Measurements from ENCODE around the gene SLC2A6. TPM values are rescaled to one million over a fixed set of nuclear protein-coding genes. Genes with fewer than 3 reads are reported as not detected.

The SLC2A6 gene
- total and polyA plus RNA-seq, 2 experiments from 2014 or later: 7.3 to 10.6 TPM

DNA sequence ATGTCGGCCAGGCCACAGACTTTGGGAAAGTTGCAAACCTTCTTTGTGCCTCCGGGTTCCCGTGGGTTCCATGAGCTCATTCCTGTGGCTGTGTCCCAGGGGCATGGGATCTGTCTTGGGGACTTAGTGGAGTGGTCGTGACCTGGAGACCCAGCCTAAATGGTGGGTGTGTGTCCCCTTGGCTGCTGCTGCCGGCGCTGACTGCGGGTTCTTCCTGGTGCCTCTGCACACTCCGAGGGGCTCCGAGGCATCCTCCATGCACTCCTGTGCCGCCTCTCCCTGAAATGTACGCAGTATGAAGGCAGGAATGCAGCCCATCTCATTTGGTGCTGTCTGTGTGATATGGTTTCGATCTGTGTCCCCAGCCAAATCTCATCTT lies 21.0 kb upstream of the SLC2A6 start:
- H3K27me3 ChIP-seq: no peaks in the 10 kb centered on the region
- DNase-seq (ENCODE audit: low spot score): no peak
- H2AFZ ChIP-seq: no peak overlapping the region
- peaks cover 4% of the 10 kb centered on the region for H3K9me3 ChIP-seq (ENCODE audit: low read depth)
- no peaks in the 10 kb centered on the region for H3K9me2 ChIP-seq (replicated peaks; ENCODE audit: insufficient read depth)
- no peak overlapping the region for H3K27ac ChIP-seq
- no peaks in the 10 kb centered on the region for H4K20me1 ChIP-seq (ENCODE audit: insufficient read depth, poor library complexity, severe bottlenecking)
- H3K36me3 ChIP-seq (replicated peaks; ENCODE audit: insufficient read depth, low read depth): no peaks in the 10 kb centered on the region
- H3K4me2 ChIP-seq: no peak overlapping the region
- H3K79me2 ChIP-seq: no peaks in the 10 kb centered on the region
- 80% methylated on average over 12 of the region's 12 CpGs for WGBS (ENCODE audit: low lambda C conversion rate, missing lambda C conversion rate)
- no peaks in the 10 kb centered on the region for H3K4me1 ChIP-seq (ENCODE audit: insufficient read depth)
- TF ChIP-seq, protein P1, sequence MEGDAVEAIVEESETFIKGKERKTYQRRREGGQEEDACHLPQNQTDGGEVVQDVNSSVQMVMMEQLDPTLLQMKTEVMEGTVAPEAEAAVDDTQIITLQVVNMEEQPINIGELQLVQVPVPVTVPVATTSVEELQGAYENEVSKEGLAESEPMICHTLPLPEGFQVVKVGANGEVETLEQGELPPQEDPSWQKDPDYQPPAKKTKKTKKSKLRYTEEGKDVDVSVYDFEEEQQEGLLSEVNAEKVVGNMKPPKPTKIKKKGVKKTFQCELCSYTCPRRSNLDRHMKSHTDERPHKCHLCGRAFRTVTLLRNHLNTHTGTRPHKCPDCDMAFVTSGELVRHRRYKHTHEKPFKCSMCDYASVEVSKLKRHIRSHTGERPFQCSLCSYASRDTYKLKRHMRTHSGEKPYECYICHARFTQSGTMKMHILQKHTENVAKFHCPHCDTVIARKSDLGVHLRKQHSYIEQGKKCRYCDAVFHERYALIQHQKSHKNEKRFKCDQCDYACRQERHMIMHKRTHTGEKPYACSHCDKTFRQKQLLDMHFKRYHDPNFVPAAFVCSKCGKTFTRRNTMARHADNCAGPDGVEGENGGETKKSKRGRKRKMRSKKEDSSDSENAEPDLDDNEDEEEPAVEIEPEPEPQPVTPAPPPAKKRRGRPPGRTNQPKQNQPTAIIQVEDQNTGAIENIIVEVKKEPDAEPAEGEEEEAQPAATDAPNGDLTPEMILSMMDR (IDR thresholded peaks at IDR 0.05; ENCODE audit: poor library complexity): no peak
- TF ChIP-seq EZH2phosphoT487 (IDR thresholded peaks at IDR 0.05; ENCODE audit: low read depth, severe bottlenecking, unreplicated experiment) (no peak), EZH2 (IDR thresholded peaks at IDR 0.05; ENCODE audit: borderline replicate concordance) (no peak)
- no peak overlapping the region for H3K4me3 ChIP-seq

DNA sequence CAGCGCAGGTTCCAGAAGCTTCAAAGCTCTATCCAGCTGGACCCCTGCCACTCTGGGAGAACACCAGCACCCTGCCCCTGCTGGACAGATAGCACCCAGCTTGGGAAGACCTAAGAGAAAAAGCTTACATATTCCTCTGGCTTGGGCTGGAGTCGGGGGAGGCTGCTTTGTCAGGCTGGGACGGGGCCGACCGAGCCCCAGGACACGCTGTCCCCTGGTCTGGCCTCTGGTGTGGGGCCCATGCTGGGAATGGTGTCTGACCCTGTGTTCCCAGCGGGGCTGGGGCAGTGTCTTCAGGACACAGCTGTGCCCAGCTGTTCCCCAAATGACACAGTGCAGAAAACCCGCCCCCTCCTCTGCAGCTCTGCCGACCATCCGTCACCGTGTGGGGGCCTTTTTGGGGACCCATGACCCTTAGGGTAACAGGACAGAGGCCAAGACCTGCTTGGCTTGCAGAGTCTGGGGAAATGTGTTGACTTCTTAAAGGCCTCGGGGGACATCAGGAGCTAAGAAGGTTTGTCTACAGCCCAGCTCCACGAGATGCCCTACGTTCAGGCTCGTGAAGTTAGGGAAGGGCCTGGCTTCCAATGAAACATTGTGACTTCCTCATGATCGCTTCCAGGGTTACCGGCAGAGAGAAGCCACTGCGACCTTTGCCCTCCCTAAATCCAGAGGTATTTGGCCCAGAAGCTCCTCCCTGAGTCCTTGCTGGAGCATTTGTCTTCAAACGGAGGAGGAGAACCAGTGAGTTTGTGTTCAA lies 20.4 kb upstream of the SLC2A6 start:
- Histone ChIP-seq H3K79me2 (no peaks in the 10 kb centered on the region), H3K4me2 (no peak overlapping the region), H2AFZ (no peak overlapping the region), H3K4me3 (no peak overlapping the region), H3K36me3 (replicated peaks; ENCODE audit: insufficient read depth, low read depth) (no peaks in the 10 kb centered on the region), H3K4me1 (ENCODE audit: insufficient read depth) (no peaks in the 10 kb centered on the region), H3K9me2 (replicated peaks; ENCODE audit: insufficient read depth) (no peaks in the 10 kb centered on the region), H4K20me1 (ENCODE audit: insufficient read depth, poor library complexity, severe bottlenecking) (no peaks in the 10 kb centered on the region), H3K27me3 (no peaks in the 10 kb centered on the region), H3K9me3 (ENCODE audit: low read depth) (peaks cover 4% of the 10 kb centered on the region), H3K27ac (no peak overlapping the region)
- TF ChIP-seq, protein P1 (IDR thresholded peaks at IDR 0.05; ENCODE audit: poor library complexity): no peak
- TF ChIP-seq EZH2phosphoT487 (IDR thresholded peaks at IDR 0.05; ENCODE audit: low read depth, severe bottlenecking, unreplicated experiment) (no peak), EZH2 (IDR thresholded peaks at IDR 0.05; ENCODE audit: borderline replicate concordance) (no peak)
- DNase-seq (ENCODE audit: low spot score): no peak
- WGBS (ENCODE audit: low lambda C conversion rate, missing lambda C conversion rate): 65% methylated on average over 19 of the region's 19 CpGs

DNA sequence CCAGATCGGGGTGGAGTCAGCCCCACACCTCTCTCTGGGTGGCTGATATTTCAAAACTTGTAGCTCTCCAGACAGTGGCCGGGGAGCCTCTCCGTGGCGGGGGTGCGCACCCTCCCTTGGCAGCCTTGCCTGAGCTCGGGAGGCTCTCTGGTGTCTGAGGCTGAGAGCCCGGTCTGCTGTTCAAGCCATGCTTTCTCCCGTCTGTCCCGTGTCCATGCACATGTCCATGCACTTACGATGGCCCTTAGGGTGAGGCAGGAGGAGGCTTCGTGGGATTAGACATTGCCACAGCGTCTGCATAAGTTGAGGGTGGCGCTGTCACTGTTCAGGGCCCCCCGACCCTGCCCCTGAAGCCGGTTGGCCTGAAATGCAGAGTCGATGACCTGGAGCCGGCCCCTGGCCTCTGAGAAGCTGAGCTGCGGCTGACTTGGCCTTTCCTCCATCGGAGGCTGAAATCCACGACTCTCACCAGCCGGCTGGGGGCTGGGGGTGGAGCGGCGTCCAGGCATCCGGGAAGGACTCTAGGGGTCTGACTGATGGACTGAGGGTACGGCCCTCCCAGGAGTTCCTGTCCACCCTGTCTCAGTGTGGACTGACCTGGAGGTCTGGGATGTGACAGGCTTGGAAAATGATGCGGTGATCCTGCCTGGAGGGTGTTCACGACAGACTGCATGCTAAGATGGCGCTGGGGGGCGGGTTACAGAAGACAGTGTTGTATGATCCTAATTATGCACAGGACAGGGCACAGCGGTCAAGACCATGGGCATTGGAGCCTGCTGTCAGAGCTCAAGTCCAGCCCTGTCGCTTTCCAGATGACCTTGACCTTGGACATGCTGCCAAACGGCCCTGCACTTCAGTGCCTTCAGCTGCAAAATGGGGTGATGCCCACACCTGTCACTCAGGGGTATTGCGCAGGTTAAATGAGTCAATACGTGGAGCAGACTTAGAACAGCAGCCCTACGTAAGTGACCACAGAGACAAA lies 18.3 kb upstream of the SLC2A6 start:
- Histone ChIP-seq H4K20me1 (ENCODE audit: insufficient read depth, poor library complexity, severe bottlenecking) (no peaks in the 10 kb centered on the region), H3K4me1 (ENCODE audit: insufficient read depth) (peaks cover 2% of the 10 kb centered on the region), H3K9me2 (replicated peaks; ENCODE audit: insufficient read depth) (no peaks in the 10 kb centered on the region), H2AFZ (no peak overlapping the region), H3K9me3 (ENCODE audit: low read depth) (no peaks in the 10 kb centered on the region), H3K4me2 (no peak overlapping the region), H3K36me3 (replicated peaks; ENCODE audit: insufficient read depth, low read depth) (no peaks in the 10 kb centered on the region), H3K4me3 (no peak overlapping the region), H3K27me3 (no peaks in the 10 kb centered on the region), H3K79me2 (no peaks in the 10 kb centered on the region), H3K27ac (no peak overlapping the region)
- no peak for DNase-seq (ENCODE audit: low spot score)
- TF ChIP-seq, protein P1 (IDR thresholded peaks at IDR 0.05; ENCODE audit: poor library complexity): no peak
- TF ChIP-seq EZH2 (IDR thresholded peaks at IDR 0.05; ENCODE audit: borderline replicate concordance): no peak
- 84% methylated on average over 35 of the region's 35 CpGs for WGBS (ENCODE audit: low lambda C conversion rate, missing lambda C conversion rate)
